K562 (cell line): ENCODE results near the gene RIMKLB. TPM values are rescaled to one million over a fixed set of nuclear protein-coding genes. Genes with fewer than 3 reads are reported as not detected.

Source experiments
- BCLAF1 ChIP-seq, 2 experiments: fragments of 450-650 bp in 1 of 2; IDR thresholded peaks; 2 replicates each; pipeline ENCODE4 v1.6.1; 2011 to 2017; ENCODE audit warnings: low read depth in 2 of 2, antibody characterized with exemption in 1 of 2, borderline replicate concordance in 1 of 2, low read length in 1 of 2, mild to moderate bottlenecking in 1 of 2, mixed read lengths in 1 of 2; ENCODE audit not compliant: control insufficient read depth in 1 of 2
- HLTF ChIP-seq: fragments of 450-650 bp; IDR thresholded peaks from 2 replicates; pipeline ENCODE4 v1.6.1; 2016
- NFIC ChIP-seq: fragments of 450-650 bp; IDR thresholded peaks from 2 replicates; pipeline ENCODE4 v1.6.1; 2017; ENCODE audit warnings: mild to moderate bottlenecking, inconsistent platforms
- RFX7 ChIP-seq: fragments of 250-450 bp; sonication (Bioruptor Pico); IDR thresholded peaks from 2 replicates; pipeline ENCODE4 v1.5.1; 2021; ENCODE audit warnings: mild to moderate bottlenecking
- SETDB1 ChIP-seq: IDR thresholded peaks from one replicate; pipeline ENCODE4 v1.6.1; 2012; ENCODE audit warnings: low read length, control low read depth, inconsistent platforms
- SMC3 ChIP-seq: conservative IDR thresholded peaks from 2 replicates; pipeline ENCODE4 v1.6.1; 2011; ENCODE audit warnings: low read depth, low read length, improper control_type of control experiment; ENCODE audit not compliant: insufficient read depth
- ZNF407 ChIP-seq: fragments of 450-650 bp; IDR thresholded peaks from 2 replicates; pipeline ENCODE4 v1.6.1; 2016; ENCODE audit warnings: low read depth
- ZNF644 ChIP-seq: fragments of 200-800 bp; sonication (Bioruptor generic); IDR thresholded peaks from 2 replicates; pipeline ENCODE4 v1.6.1; 2016; ENCODE audit warnings: low read depth, missing genetic modification characterization, missing compliant biosample characterization
- polyA plus RNA-seq, 8 experiments: library from polyadenylated mRNA; depleted of rRNA in 4 of 8; stranded (reverse) in 5 of 8; unstranded in 3 of 8; fragments of >200 nt; fragmentation: Nextera tagmentation in 2 of 8; fragmentation: Illumina TruSeq in 1 of 8; extraction: Ambion mirVana in 2 of 8; extraction: Trizol in 1 of 8; gene quantifications; 2 replicates each; pipeline versions ENCODE4 v1.2.1 to v1.2.3, GENCODE V29; 2011 to 2014; ENCODE audit warnings: inconsistent platforms in 1 of 8, missing spikeins in 1 of 8
- total RNA-seq, 7 experiments: library from RNA; depleted of rRNA in 6 of 7; stranded (reverse); fragments of >200 nt in 6 of 7; fragmentation: Illumina TruSeq in 2 of 7; extraction: Trizol in 2 of 7; gene quantifications; 2 replicates each; pipeline versions ENCODE4 v1.2.1 to v1.2.3, GENCODE V29; 2011 to 2021; ENCODE audit warnings: low replicate concordance in 1 of 7

Gene RIMKLB
- total and polyA plus RNA-seq, 9 of the 15 experiments (the other 6 are each of a cell fraction or from before 2014, with no cell fraction given) = 6.5 to 22.8 (median 17.2) TPM

GRCh38 chr12:8668441-8668840, 29.4 kb upstream of the RIMKLB start (continued):
- no peak for TF ChIP-seq BCLAF1 (IDR thresholded peaks at IDR 0.05; ENCODE audit: borderline replicate concordance in 1 of 2, control insufficient read depth in 1 of 2, low read depth in 2 of 2, low read length in 1 of 2)
- TF ChIP-seq RFX7 (CRISPR knock-in tag) = no peak
- TF ChIP-seq SETDB1 = no peak
- TF ChIP-seq ZNF644 (tag) = no peak
- no peak for TF ChIP-seq NFIC
- TF ChIP-seq ZNF407 = no peak
- TF ChIP-seq HLTF = no peak
- no peak for TF ChIP-seq SMC3
- TF ChIP-seq, all 486 proteins: peak for 0
